K562 (cell line): Measurements from ENCODE around the gene TAF12. TPM values are rescaled to one million over a fixed set of nuclear protein-coding genes. Genes with fewer than 3 reads are reported as not detected.

Source experiments
- ATAC-seq: fragments of 200-7000 bp; cut with Tn5 transposase; 3 replicates; pipeline ENCODE4 v1.9.1; 2020; ENCODE audit warnings: moderate library complexity
- BruUV-seq: library from RNA; stranded (reverse); fragments of 400-500 nt; replicated peaks from 2 replicates; lab custom pipeline; 2021; lab: Mats Ljungman, UMichigan
- CTCF ChIA-PET: fragments of 300-600 bp; formaldehyde crosslinking; extraction: SDS; loops from one replicate; lab custom pipeline; 2021; ENCODE audit warnings: low intra/inter-chr PET ratio; lab: Yijun Ruan, JAX
- POLR2A ChIA-PET: fragments of 300-600, 350-650 bp; sonication (Branson Sonifier 250); formaldehyde crosslinking; extraction: SDS; loops from one replicate; lab custom pipeline; 2021; ENCODE audit warnings: antibody characterized with exemption, inconsistent platforms; lab: Yijun Ruan, JAX
- DNase-seq, 4 experiments: peaks; one replicate each; pipeline versions ENCODE4 v3.0.0 to v3.0.0-alpha.2; 2011 to 2018; ENCODE audit warnings: low spot score in 3 of 4, mixed read lengths in 3 of 4; ENCODE audit errors: extremely low read depth in 1 of 4
- FAIRE-seq: peaks from 2 replicates; lab custom pipeline; 2011; peaks lifted over from hg19 to GRCh38; lab: Jason Lieb, UNC
- H2AFZ ChIP-seq: 2 replicates; pipeline ENCODE4 v1.6.0; 2011; ENCODE audit warnings: low read depth, low read length, control low read depth, inconsistent platforms
- H3K27ac ChIP-seq: fragments of 200-600 bp; 3 replicates; pipeline ENCODE4 v1.8.0; 2011; ENCODE audit warnings: low read depth, mild to moderate bottlenecking, control low read depth, inconsistent platforms, low read length, moderate library complexity, mixed read lengths; ENCODE audit errors: extremely low read depth
- H3K27me3 ChIP-seq, 2 experiments: fragments of 300-600 bp in 1 of 2; 2 replicates in 1 of 2; 3 replicates in 1 of 2; pipeline versions ENCODE4 v1.6.0 to v1.8.0; 2011; ENCODE audit warnings: inconsistent platforms in 2 of 2, low read length in 2 of 2, mild to moderate bottlenecking in 1 of 2, mixed read lengths in 1 of 2, moderate library complexity in 1 of 2; ENCODE audit not compliant: control insufficient read depth in 2 of 2, insufficient read depth in 2 of 2
- H3K36me3 ChIP-seq: fragments of 300-600 bp; 3 replicates; pipeline ENCODE4 v1.8.0; 2011; ENCODE audit warnings: mild to moderate bottlenecking, low read length, inconsistent platforms; ENCODE audit not compliant: control insufficient read depth, insufficient read depth
- H3K4me1 ChIP-seq, 2 experiments: fragments of 200-600 bp in 1 of 2; replicated peaks in 1 of 2; 2 replicates in 1 of 2; 3 replicates in 1 of 2; pipeline versions ENCODE4 v1.5.1 to v1.8.0; 2011; ENCODE audit warnings: inconsistent platforms in 2 of 2, low read length in 2 of 2, mild to moderate bottlenecking in 1 of 2, mixed read lengths in 1 of 2, moderate library complexity in 1 of 2; ENCODE audit not compliant: control insufficient read depth in 2 of 2, insufficient read depth in 2 of 2
- H3K4me2 ChIP-seq: 2 replicates; pipeline ENCODE4 v1.6.1; 2011; ENCODE audit warnings: low read length, control low read depth, inconsistent platforms, mixed read lengths; ENCODE audit not compliant: insufficient read depth
- H3K4me3 ChIP-seq: fragments of 200-600 bp; sonication (generic), shearing (Covaris generic); 2 replicates; pipeline ENCODE4 v1.5.1; 2016; ENCODE audit warnings: control low read depth, inconsistent platforms
- H3K79me2 ChIP-seq: fragments of 200-600 bp; 3 replicates; pipeline ENCODE4 v1.8.0; 2011; ENCODE audit warnings: low read length, inconsistent platforms; ENCODE audit not compliant: control insufficient read depth, insufficient read depth
- H3K9ac ChIP-seq, 2 experiments: 2 replicates each; pipeline versions ENCODE4 v1.6.0 to v1.6.1; 2011; ENCODE audit warnings: low read depth in 2 of 2, low read length in 2 of 2, control low read depth in 1 of 2, inconsistent platforms in 1 of 2, mild to moderate bottlenecking in 1 of 2, mixed read lengths in 1 of 2; ENCODE audit not compliant: insufficient read depth in 1 of 2
- H3K9me1 ChIP-seq: one replicate; pipeline ENCODE4 v1.6.0; 2011; ENCODE audit warnings: inconsistent platforms, mild to moderate bottlenecking, low read length, moderate library complexity; ENCODE audit not compliant: control insufficient read depth, insufficient read depth
- H3K9me3 ChIP-seq: replicated peaks from 2 replicates; pipeline ENCODE4 v1.5.1; 2011; ENCODE audit warnings: low read depth, low read length, inconsistent platforms; ENCODE audit not compliant: control insufficient read depth, insufficient read depth
- H4K20me1 ChIP-seq: replicated peaks from 2 replicates; pipeline ENCODE4 v1.6.1; 2011; ENCODE audit warnings: low read length, inconsistent platforms, mixed read lengths; ENCODE audit not compliant: control insufficient read depth, insufficient read depth
- CHD4 ChIP-seq: fragments of 200-600 bp; sonication (generic); IDR thresholded peaks from 3 replicates; pipeline ENCODE4 v1.6.1; 2012; ENCODE audit warnings: low read depth, mild to moderate bottlenecking, mixed read lengths, low read length, inconsistent platforms; ENCODE audit not compliant: insufficient read depth, insufficient replicate concordance, poor library complexity, severe bottlenecking
- FOXK2 ChIP-seq, 2 experiments: fragments of 450-650 bp; IDR thresholded peaks in 1 of 2; conservative IDR thresholded peaks in 1 of 2; 2 replicates each; pipeline ENCODE4 v1.6.1; 2016; ENCODE audit warnings: low read depth in 2 of 2, mild to moderate bottlenecking in 1 of 2
- KAT7 ChIP-seq: sonication (generic); formaldehyde crosslinking; IDR thresholded peaks from 2 replicates; pipeline ENCODE4 v1.8.0; 2022; ENCODE audit warnings: missing genetic modification reagents, mild to moderate bottlenecking, borderline replicate concordance
- KDM5B ChIP-seq: fragments of 200-600 bp; sonication (generic); IDR thresholded peaks from 2 replicates; pipeline ENCODE4 v1.6.1; 2012; ENCODE audit warnings: low read depth, mild to moderate bottlenecking, moderate library complexity, low read length, control low read depth, inconsistent platforms; ENCODE audit not compliant: insufficient replicate concordance
- MYNN ChIP-seq, 2 experiments: sonication (generic); formaldehyde crosslinking in 1 of 2; IDR thresholded peaks; 2 replicates each; pipeline versions ENCODE4 v1.5.0 to v1.6.1; 2016 to 2020; ENCODE audit warnings: antibody characterized with exemption in 1 of 2, missing genetic modification reagents in 1 of 2
- NCOR1 ChIP-seq: fragments of 450-650 bp; IDR thresholded peaks from 2 replicates; pipeline ENCODE4 v1.6.1; 2016; ENCODE audit warnings: mild to moderate bottlenecking, moderate library complexity
- RNF219 ChIP-seq: fragments of 250-450 bp; sonication (Bioruptor Pico); IDR thresholded peaks from 2 replicates; pipeline ENCODE4 v1.5.0; 2022; ENCODE audit warnings: mild to moderate bottlenecking
- ZNF668 ChIP-seq: fragments of 250-450 bp; sonication (Bioruptor Pico); IDR thresholded peaks from 2 replicates; pipeline ENCODE4 v1.8.0; 2022; ENCODE audit warnings: mild to moderate bottlenecking, inconsistent platforms
- WGBS: fragments of 100-300 bp; shearing (Covaris generic); methylation state at CpG from one replicate; pipeline ENCODE4 v1.1.6; 2016; ENCODE audit warnings: low coverage, mixed read lengths; ENCODE audit not compliant: insufficient coverage; ENCODE audit errors: missing lambda C conversion rate; 5-methylcytosine and 5-hydroxymethylcytosine counted together
- in situ Hi-C: fragments of 300-500 bp; cut with MboI; formaldehyde crosslinking; loops from 4 replicates; pipeline ENCODE4 v1.15.0; 2018; ENCODE audit warnings: inconsistent platforms, mixed read lengths
- intact Hi-C: fragments of 100-400 bp; cut with micrococcal nuclease; formaldehyde crosslinking; loops from 2 replicates; pipeline ENCODE4 v1.14.2; 2022
- polyA plus RNA-seq, 8 experiments: library from polyadenylated mRNA; depleted of rRNA in 4 of 8; stranded (reverse) in 5 of 8; unstranded in 3 of 8; fragments of >200 nt; fragmentation: Nextera tagmentation in 2 of 8; fragmentation: Illumina TruSeq in 1 of 8; extraction: Ambion mirVana in 2 of 8; extraction: Trizol in 1 of 8; gene quantifications; 2 replicates each; pipeline versions ENCODE4 v1.2.1 to v1.2.3, GENCODE V29; 2011 to 2014; ENCODE audit warnings: inconsistent platforms in 1 of 8, missing spikeins in 1 of 8
- total RNA-seq, 7 experiments: library from RNA; depleted of rRNA in 6 of 7; stranded (reverse); fragments of >200 nt in 6 of 7; fragmentation: Illumina TruSeq in 2 of 7; extraction: Trizol in 2 of 7; gene quantifications; 2 replicates each; pipeline versions ENCODE4 v1.2.1 to v1.2.3, GENCODE V29; 2011 to 2021; ENCODE audit warnings: low replicate concordance in 1 of 7
- TF ChIP-seq, protein P1 (sequence below): fragments of 450-650 bp; IDR thresholded peaks from 2 replicates; pipeline ENCODE4 v1.6.1; 2016; ENCODE audit warnings: low read depth, mild to moderate bottlenecking, moderate library complexity

TAF12 gene
- total and polyA plus RNA-seq, 9 of the 15 experiments (the other 6 are each of a cell fraction or from before 2014, with no cell fraction given) = 31.6 to 89.0 (median 50.5) TPM

- intact Hi-C loops (no loop called here), in situ Hi-C loops (no loop called here)
- 50% methylated on average over 1 of the region's 1 CpG for WGBS
- ATAC-seq (peak; percentile 6), DNase-seq (peak in 3 of 4 experiments; percentile 31 to 59 (median 49)), FAIRE-seq (peak; percentile 6)
- H3K4me3 ChIP-seq = no peak overlapping the region
- no peaks in the 10 kb centered on the region for H3K27me3 ChIP-seq
- H3K27ac ChIP-seq = no peak overlapping the region
- CTCF ChIA-PET = interaction anchor here (0.7 kb wide), 1 partner anchor 63 kb away, joined by 3 read pairs; no protein-coding TSS in a partner anchor
- H3K9me1 ChIP-seq = peaks cover 11% of the 10 kb centered on the region
- peaks cover 14 to 16% of the 10 kb centered on the region in 2 experiments; a peak in 3 of 5 replicates for H3K4me1 ChIP-seq
- BruUV-seq = no TSS peak
- peaks cover 66% of the 10 kb centered on the region for H3K36me3 ChIP-seq
- peaks cover 33% of the 10 kb centered on the region for H4K20me1 ChIP-seq
- POLR2A ChIA-PET = interaction anchor here (0.6 to 7.5 kb wide), 7 partner anchors 8 to 344 kb away, joined by 3 to 201 read pairs (median 7); partner anchors contain the start of genes DNAJC8, RCC1 and TRNAU1AP
- no peak overlapping the region for H3K9ac ChIP-seq
- H3K4me2 ChIP-seq = no peak overlapping the region
- peaks cover 37% of the 10 kb centered on the region for H3K79me2 ChIP-seq
- H3K9me3 ChIP-seq = no peaks in the 10 kb centered on the region
- no peak overlapping the region for H2AFZ ChIP-seq
- TF ChIP-seq ZNF668 (CRISPR knock-in tag) = no peak
- TF ChIP-seq, protein P1, sequence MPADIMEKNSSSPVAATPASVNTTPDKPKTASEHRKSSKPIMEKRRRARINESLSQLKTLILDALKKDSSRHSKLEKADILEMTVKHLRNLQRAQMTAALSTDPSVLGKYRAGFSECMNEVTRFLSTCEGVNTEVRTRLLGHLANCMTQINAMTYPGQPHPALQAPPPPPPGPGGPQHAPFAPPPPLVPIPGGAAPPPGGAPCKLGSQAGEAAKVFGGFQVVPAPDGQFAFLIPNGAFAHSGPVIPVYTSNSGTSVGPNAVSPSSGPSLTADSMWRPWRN = no peak
- 0 out of 2 replicates have a peak, but pooled peaks have one; percentile 39 for TF ChIP-seq RNF219
- peak; percentile 72 for TF ChIP-seq KDM5B
- no peak for TF ChIP-seq FOXK2 (conservative IDR thresholded peaks at IDR 0.05 in 1 of 2, IDR thresholded peaks at IDR 0.05 in 1 of 2; ENCODE audit: low read depth in 2 of 2)
- TF ChIP-seq KAT7 (CRISPR knock-in tag) = no peak; the same call in 1 of the 2 replicates
- peak; percentile 66 for TF ChIP-seq MYNN (IDR thresholded peaks at IDR 0.05)
- no peak for TF ChIP-seq MYNN (CRISPR knock-in tag; IDR thresholded peaks at IDR 0.05)
- 0 out of 2 replicates have a peak, but pooled peaks have one; percentile 5 for TF ChIP-seq NCOR1
- no peak for TF ChIP-seq CHD4
Observed at GRCh38 chr1:28577052-28577678, 65.7 kb downstream of the TAF12 start.
